Cardiac septum (tissue), 1 donor: ENCODE results near the gene CGRRF1. TPM values are rescaled to one million over a fixed set of nuclear protein-coding genes. Genes with fewer than 3 reads are reported as not detected.
A peak's percentile ranks its signal among the peaks of the same experiment; 100 is the strongest.

Experiments used
- DNase-seq: peaks from one replicate; pipeline ENCODE4 v3.0.0-alpha.2; 2020; ENCODE audit warnings: low spot score
- intact Hi-C: fragments of 100-400 bp; cut with DNase I; formaldehyde crosslinking; loops from one replicate; pipeline ENCODE4 v1.14.0; 2022
- total RNA-seq: library from RNA; stranded (reverse); fragmentation: NEBNext Ultra II Directional; extraction: Animal tissue kit (Norgen Biotek cat#: 25700); gene quantifications from one replicate; pipeline ENCODE4 v1.2.1, GENCODE V29; 2021
- donor health status: DM: no; HTN: no; CAD: no.

The CGRRF1 gene
- total RNA-seq, 1 donor from 2014 or later = 17.0 TPM

- peak; percentile 96 for DNase-seq
- intact Hi-C loops = loop anchor here (1.0 to 5.0 kb wide), 3 partner anchors 21 to 91 kb away; partner anchors contain the start of genes CDKN3, CGRRF1 and CNIH1
Observed at GRCh38 chr14:54488646-54489317, 20.9 kb upstream of the CGRRF1 start, which contains the start of gene GMFB. Gene GMFB, minus strand, starts transcription at chr14:54488980. Its CDS starts 53 bp downstream, at chr14:54488927.

GRCh38 chr14:54489318-54489683, 20.4 kb upstream of the CGRRF1 start:
- no peak for DNase-seq
- intact Hi-C loops = loop anchor here (1.0 to 5.0 kb wide), 2 partner anchors 20 to 92 kb away; partner anchors contain the start of genes CDKN3 and CGRRF1

DNA sequence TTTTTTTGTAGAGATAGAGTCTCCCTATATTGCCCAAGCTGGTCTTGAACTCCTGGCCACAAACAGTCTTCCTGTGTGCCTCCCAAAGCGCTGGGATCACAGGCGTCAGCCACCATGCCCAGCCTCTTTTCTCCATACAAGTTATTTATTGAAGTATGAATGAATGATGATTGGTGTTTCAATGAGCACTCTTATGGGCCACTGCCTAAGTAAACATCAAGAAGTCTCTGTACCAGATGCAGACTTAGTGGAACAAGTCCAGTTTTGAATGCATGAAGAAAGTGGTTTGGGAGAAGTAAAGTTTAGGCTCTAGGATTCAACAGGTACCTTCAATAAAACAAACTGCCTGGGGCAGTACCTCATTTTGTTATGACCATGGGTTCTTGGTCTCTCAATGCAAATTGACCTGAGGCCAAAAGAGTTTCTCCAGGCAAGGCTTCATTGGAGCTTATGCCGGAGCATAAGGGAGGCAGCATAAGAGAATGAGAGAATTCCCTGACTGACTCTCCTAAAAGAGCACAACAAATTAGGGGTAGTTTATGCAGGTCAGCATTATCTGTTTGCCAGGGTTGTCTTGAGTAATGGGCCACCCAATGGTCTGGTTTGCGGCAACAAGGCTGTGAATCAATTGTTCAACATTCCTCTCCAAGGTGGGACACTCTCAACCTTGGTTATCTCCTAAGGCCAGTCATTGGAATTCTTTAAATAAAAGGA, 19.8 kb upstream of the CGRRF1 start:
- intact Hi-C loops = loop anchor here (1.0 to 5.0 kb wide), 2 partner anchors 19 to 93 kb away; partner anchors contain the start of genes CDKN3 and CGRRF1
- no peak for DNase-seq

- DNase-seq = no peak
- intact Hi-C loops = no loop called here
Observed at GRCh38 chr14:54490445-54491175, 19.1 kb upstream of the CGRRF1 start.

- intact Hi-C loops = no loop called here
- no peak for DNase-seq
Observed at GRCh38 chr14:54493293-54493692, 16.4 kb upstream of the CGRRF1 start.

GRCh38 chr14:54497224-54497623, 12.5 kb upstream of the CGRRF1 start:
- intact Hi-C loops = no loop called here
- no peak for DNase-seq

GRCh38 chr14:54498095-54498531, 11.6 kb upstream of the CGRRF1 start:
- no peak for DNase-seq
- intact Hi-C loops = no loop called here

GRCh38 chr14:54498579-54498978, 11.1 kb upstream of the CGRRF1 start:
- DNase-seq = no peak
- intact Hi-C loops = no loop called here

DNA sequence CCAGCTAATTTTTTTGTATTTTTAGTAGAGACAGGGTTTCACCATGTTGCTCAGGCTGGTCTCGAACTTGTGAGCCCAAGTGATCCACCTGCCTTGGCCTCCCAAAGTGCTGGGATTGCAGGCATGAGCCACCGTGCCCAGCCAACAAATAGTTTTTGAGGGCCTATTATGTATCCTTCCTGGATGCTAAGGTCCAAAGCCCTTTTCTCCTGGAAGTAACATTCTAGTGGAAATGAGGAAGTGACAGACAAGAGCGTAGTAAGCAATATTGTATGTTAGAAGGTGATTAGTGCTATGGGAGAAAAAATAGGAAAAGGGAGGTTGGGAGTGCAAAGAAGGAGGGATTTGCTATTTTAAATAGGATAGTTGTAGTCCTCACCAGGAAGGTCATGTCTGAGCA, 9.0 kb upstream of the CGRRF1 start:
- intact Hi-C loops = no loop called here

GRCh38 chr14:54501480-54501879, 8.2 kb upstream of the CGRRF1 start:
- intact Hi-C loops = no loop called here
- DNase-seq = no peak

More for the DNA sequence above, 9.0 kb upstream of the CGRRF1 start:
- DNase-seq = no peak

GRCh38 chr14:54502602-54503001, 7.1 kb upstream of the CGRRF1 start:
- DNase-seq = no peak
- intact Hi-C loops = no loop called here

- no peak for DNase-seq
- intact Hi-C loops = no loop called here
Observed at GRCh38 chr14:54503486-54503885, 6.2 kb upstream of the CGRRF1 start.

DNA sequence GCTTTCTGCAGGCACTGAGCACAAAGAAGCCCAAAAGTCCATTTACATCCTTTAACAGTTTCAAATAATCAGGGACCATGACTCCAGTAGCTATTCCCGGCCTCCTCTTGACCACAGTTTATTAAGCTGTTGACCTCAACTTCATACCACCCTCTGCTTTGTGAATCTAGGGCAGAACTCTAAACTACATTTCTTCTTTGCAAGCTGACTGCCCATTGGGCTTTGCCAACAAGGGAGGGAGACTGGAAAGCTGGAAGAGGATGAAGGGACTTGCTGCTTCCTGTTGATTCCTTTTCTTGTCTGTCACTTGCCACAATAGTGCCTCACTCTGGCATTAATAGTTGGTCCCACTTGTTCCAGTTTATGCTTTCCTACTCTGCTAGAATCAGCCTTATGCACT, 2.7 kb downstream of the CGRRF1 start:
- intact Hi-C loops = loop anchor here (5.0 kb wide), 1 partner anchor 295 kb away; no protein-coding TSS in a partner anchor
- DNase-seq = no peak

DNA sequence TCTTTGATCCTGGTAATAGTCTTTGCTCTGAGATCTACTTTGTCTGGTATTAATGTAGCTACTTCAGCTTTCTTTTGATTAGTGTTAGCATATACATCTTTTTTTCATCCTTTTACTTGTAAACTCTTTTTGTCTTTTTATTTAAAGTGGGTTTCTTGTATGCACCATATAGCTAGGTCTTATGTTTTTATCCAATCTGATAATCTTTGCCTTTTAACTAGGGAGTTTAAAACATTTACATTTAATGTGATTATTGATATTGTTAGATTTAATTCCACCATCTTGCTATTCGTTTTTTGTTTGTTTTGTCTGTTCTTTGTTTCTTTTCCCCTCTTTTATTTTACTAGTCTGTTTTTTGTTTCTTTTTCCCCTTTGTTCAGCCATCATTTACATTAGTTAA, 6.0 kb downstream of the CGRRF1 start:
- intact Hi-C loops = no loop called here
- no peak for DNase-seq

- no peak for DNase-seq
- intact Hi-C loops = no loop called here
Observed at GRCh38 chr14:54516709-54517108, 7.0 kb downstream of the CGRRF1 start.

DNA sequence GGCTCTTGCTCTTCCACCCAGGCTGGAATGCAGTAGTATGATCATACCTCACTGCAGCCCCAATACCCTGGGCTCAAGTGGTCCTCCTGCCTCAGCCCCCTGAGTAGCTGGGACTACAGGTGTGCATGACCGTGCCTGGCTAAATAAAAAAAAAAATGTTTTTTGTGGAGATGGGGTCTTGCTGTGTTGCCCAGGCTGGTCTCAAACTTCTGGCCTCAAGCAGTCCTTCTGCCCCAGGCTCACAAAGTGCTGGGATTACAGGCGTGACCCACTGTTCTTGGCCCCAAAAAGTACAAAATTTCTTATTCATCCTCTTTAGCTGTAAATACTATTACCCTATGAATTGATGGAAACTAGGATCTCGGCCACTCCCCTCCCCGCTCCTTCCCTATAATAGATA, 14.7 kb downstream of the CGRRF1 start:
- no peak for DNase-seq
- intact Hi-C loops = no loop called here

DNA sequence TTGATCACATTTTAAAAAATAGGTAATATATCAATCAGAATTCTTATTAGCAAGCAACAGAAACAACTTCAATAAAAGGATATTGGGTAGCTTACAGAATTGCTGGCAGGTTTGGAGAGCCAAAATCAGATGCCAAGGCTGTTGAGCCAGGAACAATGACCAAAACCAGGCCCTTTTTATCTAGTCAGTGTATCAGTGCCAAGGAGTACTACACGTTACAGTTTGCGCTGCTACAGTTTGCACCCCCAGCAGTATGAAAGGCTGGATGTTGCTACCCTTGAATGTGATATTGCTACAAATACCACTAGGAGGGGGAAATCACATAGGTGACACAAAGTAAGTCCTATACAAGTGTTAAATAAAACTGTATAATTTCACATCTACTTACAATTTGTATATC, 19.3 kb downstream of the CGRRF1 start:
- intact Hi-C loops = no loop called here
- no peak for DNase-seq

DNA sequence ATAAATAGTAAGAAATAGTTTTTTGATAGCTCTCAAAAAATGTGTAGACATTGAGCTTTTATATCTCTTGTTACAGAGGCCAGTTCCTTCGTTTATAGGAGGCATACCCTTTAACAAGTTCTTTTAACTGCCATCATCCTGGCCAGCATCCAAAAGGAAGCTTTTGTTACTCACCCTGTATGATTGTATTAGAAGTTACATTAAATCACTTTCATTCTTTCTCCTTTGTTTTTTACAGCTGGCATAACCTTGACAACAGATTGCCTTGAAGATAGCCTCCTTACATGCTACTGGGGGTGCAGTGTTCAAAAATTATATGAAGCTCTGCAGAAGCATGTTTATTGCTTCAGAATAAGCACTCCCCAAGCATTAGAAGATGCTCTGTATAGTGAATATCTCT, 20.1 kb downstream of the CGRRF1 start:
- DNase-seq = no peak
- intact Hi-C loops = no loop called here

DNA sequence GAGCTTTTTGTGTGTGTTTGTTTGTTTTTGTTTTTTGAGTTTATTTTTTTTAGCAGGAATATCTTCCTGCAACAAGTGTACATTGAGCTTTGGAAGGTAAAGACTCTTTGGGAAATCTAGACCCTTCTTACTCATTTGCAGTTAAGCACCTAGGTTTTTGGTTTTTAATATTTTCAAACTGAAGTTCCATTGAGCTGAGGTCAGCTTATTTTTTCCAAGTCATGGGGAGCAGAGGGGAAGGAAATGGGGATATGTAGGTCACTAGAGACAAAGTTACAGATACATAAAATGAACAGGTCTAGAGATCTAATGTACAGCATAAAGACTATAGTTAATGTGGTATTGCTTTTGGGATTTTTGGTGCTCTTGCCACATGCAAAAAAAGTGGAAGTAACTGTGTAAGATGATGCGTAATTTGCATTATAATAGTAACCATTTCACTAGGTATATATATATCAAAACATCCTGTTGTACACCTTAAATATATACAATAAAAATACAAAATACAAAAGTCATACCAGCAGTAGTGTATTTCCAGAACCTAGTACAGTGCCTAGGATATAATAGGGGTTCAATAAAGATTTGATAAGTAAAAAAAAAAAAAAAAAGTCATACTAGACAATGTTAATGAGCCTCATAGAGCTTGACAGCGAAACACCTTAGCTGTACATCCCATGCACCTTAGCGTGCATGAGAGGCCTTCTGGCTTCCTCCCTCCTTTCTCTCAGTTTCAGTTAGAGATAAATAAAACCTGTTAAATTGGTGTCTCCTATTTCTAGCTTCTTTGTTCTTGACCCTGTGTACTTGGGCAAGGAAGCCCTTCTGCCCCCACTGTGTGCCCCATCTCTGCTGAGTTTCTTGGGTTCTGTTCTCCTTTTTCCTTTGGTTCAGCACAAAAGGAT, 22.7 kb downstream of the CGRRF1 start:
- intact Hi-C loops = no loop called here
- no peak for DNase-seq
